ENCODE results near the gene SSU72.
"Not testable (repeated sequence)": the region's sequence is repeated elsewhere in the genome, so short reads cannot be mapped to it uniquely, and the experiment has no call there.

The SSU72 gene

DNA sequence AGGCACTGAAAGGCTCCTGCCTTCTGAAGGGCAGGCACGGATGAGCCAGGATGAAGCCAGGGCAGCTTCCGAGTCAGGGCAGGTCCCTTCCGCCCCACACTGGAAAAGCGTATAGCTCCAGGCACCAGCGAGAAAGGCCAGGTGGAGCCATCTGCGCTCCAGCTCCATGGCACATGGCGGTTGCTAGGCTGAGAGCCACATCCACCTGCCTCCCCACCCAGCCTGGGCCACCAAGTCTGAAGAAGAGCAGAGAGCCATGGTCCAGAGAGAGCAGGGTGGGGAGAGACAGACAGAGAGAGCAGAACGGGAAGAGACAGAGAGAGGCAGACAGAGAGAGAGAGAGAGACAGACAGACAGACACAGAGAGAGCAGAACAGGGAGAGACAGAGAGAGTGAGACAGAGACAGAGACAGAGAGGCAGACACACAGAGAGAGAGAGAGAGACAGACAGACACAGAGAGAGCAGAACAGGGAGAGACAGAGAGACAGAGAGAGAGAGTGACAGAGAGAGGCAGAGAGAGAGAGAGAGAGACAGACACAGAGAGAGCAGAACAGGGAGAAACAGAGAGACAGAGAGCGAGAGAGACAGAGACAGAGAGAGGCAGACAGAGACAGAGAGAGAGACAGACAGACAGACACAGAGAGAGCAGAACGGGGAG, 20.1 kb upstream of the SSU72 start:
- DNase-seq = no peak

DNA sequence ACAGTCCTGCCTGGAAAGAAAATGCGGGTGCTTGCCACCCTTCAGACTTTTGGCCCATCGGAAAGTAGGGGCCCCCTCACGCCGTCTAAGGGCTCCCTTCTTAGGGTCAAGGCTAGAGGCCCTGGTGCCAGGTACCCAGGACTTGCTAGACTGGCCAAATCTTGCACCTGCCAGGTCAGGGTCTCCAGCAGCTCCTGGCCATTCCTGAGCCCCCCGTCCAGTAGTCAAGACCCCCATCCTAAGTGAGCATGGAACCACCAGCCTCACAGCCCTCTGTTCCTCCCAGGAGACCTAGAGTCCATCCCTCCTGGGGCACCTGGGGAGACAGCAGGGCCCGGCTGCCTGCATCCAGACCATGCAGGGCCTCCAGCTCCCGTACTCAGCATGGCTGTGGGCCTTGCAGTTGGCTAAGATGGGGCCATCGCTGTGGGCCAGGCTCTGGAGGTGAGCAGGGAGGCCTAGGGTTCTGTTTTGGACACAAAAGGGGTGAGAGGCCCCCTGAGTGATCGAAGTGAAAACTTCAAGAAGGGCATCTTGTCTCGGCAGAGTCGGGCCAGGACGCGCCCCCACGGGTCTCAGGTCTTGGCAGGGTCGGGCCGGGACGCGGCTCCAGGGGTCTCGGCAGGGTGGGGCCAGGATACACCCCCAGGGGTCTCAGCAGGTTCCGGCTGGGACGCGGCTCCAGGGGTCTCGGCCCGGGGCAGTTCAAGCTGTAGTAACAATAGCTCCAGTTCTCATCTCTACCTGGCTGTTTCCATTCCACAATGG, 19.4 kb upstream of the SSU72 start:
- DNase-seq = no peak

DNA sequence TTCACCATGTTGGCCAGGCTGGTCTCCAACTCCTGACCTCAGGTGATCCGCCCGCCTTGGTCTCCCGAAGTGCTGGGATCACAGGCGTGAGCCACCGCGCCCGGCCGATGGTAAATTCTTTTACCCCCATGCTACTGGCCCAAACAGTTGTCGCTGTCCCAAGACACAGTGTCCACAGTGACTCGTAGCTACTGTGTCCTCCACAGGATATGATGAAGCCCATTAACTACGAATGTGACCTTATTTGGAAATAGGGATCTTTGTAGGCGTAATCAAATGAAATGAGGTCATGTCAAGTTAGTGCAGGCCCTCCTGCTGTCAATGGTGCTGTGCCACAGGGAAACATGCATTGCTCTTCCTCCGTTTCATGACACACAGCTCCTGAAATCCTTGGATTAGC, 16.8 kb upstream of the SSU72 start:
- DNase-seq = no peak

DNA sequence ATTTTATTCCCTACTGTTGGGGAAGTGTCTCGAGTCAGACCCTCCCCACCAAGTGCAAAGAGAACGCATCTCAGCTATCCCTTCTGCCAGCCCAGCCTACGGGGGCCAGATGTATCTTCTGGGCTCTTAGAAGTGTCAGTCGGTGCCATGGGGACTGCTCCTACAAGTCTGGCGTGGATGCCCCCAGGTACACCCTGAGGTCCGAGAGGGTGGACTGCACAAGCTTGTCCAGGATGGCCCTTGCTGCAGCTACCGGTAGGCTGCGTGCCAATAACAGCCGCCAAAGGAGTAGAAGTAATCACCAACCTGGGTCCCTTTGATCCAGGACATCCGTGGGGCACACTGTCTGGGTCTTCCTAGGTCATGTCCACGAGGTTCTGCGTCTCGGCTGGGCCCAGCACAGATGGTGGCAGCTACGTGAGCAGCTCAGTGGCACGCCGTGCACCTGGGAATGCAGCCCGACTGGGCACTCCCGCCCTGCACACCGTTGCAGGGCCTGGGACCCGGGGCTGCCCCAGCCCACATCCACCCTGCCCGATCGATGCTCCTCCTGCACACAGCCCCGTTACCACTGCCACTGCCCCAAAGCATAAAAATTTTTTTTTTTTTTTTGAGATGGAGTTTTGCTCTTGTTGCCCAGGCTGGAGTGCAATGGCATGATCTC, 8.8 kb upstream of the SSU72 start:
- no peak for DNase-seq

DNA sequence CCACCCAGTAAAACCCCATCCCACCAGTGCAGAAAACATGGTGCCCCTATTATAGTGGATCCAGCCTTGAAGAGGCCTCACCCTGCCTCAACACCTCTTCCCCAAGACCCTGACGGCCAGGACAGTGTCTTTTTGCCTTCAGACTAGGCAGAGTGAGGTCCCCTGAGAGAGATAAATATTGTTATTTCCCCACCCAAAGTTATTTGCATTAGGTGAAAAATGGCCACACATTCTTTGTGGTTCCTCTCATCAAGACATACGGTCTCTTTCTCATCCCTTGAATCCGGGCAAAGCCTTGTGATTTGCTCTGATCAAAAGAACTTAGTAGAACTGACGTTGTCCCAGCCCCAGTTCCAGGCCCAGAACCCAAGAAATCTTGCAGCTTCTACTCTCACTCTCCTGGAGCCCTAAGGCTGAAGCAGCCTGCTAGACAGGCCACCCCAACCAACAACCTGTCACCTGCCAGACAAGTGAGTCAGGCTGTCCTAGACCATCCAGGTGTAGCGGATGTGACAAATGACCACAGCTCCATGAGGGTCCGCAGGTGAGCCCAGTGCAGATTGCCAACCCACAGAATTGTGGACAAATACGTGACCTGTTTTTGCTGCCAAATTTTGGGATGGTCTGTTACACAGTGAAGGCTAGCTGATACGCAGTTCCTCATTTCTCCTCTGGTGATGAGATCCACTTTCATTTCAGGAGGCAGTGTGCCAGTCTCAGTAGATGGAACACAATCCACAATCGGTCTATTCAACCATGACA, 8.1 kb upstream of the SSU72 start:
- no peak for DNase-seq

DNA sequence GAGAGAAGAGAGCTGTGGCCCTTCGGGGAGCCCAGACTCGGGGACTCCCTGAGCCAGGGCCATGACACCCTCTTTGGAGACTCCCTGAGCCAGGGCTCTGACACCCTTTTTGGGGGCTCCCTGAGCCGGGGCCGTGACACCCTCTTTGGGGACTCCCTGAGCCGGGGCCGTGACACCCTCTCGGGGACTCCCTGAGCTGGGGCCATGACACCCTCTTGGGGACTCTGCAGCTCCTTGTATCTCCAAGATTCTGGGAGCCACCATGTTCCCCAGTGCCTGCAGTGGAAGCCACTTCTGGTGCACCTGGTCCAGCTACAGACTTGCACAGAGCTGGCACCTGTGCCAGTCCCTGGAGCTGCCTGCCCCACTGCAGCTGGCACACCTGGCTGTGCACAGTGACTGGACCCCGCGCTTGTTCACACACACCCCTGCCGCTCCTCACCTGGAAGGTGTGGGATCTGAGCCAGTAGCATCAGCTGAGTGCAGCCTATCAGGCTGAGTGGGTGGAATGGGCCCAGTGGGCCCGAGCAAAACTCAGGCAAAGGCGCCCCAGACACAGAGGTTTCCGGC, 3.8 kb upstream of the SSU72 start:
- DNase-seq = no peak

DNA sequence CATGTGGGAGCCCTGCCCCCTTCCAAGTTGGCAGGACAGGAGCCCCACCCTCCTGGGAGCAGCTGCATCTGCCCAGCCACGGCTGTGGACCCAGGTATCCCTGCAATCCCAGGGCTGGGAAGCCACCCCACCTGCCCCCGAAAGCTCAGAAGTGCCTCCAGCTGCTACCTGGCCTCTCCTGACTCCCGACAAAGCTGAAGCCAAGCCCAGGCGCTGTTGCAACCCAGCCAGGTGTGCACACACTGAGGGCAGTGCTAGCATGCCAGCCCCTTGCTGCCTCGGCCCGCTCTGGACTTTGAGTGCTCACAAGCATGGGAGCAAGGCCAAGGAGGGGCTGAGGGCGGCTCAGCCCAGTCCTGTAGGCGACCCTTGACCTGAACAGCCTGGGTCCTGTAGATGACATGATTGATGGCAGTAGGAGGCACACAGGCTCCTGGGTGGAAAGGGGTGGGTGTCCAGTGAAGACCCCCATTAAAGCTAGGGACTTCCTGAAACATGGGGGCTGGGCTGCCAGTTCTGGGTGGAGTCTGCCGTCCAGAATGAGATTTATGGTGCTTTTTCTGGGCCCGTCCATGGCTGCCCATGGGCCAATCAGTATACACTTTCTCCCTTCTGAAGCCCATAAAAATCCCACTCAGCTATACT, 2.8 kb upstream of the SSU72 start:
- no peak for DNase-seq

DNA sequence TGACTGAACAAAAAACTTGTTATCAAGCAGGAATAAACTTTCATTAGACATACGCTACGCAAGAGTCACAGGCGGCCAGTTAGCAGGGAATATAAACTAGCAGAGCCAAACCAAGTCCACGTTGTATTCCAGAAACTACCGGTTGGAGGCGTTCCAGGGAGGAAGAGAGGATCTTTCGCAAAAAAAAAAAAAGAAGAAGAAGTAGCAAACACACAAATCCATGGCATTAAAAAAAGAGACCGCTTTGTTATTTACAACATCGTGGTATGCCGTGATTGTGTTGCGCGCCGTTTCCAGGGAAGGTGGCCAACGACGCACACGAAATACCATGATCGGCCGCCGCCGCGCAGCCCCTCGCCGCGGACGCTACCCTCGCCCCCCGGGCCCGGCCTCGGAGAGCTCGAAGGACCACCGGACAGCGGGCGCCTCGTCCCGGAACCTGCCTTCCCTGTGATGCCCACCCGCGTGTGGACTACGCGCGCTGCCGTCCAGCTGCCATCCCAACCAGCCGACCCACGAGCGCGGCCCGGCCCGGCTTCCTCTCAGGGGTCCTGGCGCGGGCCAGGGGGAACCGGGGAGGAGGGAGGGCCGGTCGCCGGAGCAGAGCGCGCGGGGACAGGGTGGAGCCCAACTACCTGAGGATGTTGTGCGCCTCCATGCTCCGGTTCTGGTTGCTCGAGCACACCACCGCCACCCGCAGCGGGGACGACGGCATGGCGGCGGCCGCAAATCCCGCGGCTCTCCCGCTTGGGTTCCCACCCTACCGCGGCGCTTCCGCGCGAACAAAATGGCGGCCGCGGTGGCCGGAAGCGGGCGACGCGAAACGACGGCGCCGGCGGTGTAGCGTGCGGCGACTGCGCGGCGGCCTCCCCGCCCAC, 581 bp downstream of the SSU72 start:
- DNase-seq = peak in 3 of 4 experiments; percentile 56 to 74 (median 70)

DNA sequence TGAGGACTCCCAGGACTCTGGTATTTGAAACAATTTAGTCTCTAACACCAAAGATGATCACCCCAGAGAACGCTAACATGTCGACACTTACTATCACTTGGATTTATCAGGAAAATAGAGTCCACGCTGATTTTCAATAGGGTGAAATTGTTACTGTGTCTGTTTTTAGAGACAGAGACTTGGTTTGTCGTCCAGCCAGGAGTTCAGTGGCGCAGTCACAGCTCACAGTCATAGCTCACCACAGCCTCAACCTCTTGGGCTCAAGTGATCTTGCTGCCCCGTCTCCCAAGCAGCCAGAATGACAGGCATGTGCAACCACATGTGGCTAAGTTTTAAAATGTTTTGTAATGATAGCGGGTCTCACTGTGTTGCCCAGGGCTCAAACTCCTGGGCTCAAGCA, 5.3 kb downstream of the SSU72 start:
- no peak for DNase-seq

DNA sequence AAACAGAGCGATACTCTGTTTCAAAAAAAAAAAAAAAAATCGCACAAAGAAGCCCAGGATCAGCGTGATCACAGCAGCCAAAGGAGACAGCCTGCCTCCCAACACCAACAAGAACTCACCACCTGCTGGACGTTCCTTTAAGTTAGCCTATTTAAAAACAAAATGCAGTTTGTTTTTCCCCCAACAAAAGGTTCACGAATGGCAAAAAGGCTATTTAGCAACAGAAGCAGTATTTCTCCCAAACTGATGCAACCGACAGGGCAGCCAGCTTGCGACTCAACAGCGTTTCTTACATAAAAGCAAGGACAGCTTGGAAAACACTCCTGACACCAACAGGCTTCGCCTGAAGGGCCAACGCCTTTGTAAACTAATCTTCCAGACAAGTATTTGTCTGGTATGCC, 6.8 kb downstream of the SSU72 start:
- no peak for DNase-seq

DNA sequence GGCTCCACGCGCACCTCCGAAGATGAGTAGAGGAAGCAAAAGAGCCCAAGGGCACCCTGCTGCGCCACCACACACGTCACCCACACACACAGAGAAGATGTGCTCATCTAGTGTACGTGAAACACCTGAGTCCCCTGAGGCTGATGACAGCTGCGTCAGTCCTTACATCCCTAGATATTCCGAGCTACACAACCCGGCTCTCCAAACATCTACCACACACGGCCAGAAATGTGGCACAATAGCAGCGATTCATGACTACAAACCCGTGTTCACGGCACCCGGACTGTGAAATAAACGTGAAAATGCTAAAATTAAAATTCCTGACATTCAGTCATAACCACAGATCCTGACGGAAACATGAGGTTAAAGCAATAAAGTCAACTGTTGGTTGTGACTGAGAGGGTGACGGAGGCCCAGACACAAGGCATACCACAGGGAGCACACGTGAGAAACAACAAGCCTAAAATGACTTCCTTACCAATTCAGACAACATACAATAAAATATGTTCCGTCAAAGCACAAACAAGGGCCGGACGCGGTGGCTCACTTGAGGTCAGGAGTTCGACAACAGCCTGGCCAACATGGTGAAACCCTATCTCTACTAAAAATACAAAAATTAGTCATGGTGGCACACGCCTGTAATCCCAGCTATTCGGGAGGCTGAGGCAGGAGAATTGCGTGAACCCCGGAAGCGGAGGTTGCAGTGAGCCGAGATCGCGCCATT, 7.3 kb downstream of the SSU72 start:
- no peak for DNase-seq

DNA sequence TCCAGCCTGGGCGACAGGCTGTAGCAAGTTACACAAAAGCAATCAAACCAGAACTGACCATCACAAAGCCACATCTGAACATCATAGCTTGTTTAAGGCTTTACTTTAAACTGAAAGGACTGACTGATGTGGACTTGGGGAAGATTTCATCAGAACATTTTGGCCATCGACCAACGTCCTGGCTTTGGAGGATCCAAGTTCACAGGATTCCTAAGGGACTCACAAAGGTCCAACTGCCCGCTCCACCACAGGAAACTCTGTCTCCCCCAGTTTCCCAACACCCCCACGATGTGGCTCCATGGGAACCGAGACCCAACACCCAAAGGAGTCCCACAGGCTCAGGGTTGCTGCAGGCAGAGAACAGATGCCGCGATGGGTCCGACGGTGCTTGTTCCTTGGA, 9.3 kb downstream of the SSU72 start:
- no peak for DNase-seq

DNA sequence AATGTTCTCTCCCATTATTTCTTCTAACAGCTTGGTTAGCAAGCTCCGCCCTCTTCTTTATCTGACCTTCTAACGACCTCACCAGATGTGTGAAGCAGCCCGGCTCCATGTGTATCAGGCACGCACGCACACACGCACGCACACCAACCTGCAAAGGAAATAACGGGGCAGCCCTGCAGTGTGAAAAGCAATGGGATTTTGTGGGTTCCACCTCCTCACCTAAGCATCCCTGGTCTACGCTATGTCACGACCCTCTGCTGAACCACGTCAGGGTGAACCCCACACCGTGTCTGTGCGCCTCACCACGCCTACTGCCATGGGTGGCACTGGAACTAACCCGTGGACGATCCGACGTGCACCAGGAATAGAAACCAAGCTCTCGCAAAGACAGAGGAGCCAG, 10.4 kb downstream of the SSU72 start:
- no peak for DNase-seq

DNA sequence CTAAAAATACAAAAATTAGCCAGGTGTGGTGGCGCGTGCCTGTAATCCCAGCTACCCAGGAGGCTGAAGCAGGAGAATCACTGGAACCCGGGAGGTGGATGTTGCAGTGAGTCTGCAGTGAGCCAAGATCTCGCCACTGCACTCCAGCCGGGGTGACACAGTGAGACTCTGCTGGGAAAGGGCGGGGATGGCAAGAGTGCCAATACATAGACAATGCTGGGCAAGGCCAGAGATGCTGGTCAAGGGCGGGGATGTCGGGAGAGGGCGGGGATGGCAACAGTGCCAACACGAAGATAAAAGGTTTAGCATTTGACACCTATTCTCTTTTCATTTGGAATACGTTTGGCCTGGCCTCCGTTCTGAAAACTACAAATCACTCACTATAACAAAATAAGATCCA, 11.0 kb downstream of the SSU72 start:
- no peak for DNase-seq

DNA sequence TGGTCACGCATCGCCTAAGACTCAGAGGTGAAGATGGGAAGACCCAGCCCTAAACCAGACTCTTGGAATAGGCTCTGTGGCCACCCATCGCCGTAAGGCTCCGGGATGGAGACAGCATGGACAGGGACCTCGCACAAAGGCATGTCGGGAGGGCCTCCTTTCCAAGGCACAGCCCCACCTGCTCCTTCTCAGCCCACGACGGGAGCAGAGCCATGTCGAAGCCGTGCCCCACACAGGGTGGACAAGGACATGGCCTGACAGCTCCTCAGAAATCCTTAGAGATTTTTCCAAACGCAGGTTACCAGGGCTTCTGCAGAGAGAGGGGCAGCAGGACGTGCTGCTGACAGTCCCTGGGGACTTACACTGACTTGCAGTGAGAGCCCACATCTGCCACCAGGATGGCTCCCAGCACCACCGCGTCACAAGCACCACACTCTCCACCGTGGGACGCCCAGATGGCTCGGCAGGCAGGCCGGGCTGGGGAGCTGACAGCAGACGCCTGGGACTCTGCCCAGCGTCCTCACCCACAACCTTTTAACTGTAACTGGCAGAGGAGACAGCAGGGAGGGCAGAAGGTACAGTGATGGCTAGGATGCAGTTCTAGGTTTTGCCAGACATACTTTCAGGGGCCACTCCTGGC, 12.0 kb downstream of the SSU72 start:
- DNase-seq = no peak

DNA sequence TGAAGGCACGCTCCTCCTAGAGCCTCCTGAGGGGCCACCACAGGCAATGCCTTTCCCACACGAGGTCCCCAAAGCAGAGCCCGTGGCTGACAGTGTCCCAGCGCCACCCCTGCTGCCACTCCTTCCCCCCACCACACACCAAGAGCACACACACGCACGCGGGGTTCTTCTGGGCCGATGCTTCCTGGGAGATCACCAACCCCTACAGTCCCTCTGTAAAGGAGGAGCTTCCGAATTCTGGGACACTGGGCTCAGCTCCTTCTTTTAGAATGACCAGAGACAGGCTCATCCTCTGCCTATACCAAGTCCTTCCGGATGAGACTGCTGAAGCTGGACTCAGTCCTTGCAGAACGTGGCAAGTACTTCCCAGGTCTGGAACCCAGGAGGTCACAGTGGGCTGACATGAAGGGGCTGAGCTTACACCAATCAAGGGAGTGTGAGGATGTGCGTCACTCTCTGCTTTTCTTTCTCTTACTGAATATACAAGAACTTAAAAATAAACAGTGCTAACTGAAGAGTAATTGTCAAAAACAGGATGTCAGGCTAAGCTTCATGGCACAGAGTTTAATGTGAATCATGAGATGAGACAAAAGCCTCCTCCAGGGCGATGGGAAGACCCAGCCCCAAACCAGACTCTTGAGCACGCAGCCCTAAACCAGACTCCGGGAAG, 12.7 kb downstream of the SSU72 start:
- DNase-seq = no peak

DNA sequence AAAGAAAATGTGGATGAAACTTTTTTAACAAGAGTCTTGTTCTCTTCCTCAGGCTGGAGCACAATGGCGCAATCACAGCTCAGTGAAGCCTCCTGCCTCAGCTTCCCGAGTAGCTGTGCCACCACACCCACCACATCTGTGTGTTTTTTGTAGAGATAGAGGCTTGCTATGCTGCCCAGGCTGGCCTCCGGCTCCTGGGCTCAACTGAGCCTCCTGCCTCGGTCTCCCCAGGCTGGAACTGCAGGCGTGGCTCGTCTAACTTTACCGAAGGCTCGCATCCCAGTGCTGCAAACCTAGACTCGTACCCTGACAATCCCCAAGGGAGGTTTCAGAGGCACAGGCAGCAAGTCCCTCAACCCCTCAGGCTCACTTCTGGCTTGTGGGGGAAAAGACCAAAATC, 14.5 kb downstream of the SSU72 start:
- DNase-seq = no peak

DNA sequence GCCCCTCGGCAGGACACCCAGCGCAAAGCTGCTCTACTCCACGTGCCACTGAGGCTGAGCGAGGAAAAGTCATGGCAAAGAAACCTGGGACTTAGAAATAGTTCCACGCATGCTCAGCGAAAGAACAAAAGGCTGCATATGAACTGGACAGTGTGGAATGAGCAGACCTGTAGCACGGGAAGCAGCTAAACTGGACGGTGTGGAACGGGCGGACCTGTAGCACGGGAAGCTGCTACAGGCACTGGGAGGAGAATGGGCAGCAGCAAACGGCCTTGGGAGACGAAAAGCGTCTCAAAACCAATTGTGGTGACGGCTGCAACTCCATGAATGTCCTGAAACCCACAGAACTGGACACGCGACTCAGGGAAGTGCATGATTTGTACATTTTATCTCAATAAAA, 15.6 kb downstream of the SSU72 start:
- no peak for DNase-seq

DNA sequence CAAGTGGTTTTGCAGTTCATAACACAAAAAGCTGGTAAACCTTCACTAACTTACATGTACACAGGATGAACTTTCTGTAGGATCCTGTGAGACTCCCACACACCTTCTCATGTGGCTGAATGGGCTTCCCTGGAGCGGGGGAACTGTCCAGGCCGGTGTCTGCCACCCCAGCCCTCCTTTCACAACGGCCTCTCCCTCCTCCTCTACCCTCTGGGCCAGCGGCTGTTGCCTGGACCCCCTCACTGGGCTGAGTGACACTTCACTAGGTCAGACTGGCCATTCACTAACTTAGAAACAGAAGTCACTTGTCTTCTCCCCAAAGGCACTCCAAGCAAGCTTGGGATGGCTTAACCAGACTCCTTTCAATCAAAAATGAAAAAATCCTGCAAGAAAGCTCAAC, 16.1 kb downstream of the SSU72 start:
- DNase-seq = no peak

DNA sequence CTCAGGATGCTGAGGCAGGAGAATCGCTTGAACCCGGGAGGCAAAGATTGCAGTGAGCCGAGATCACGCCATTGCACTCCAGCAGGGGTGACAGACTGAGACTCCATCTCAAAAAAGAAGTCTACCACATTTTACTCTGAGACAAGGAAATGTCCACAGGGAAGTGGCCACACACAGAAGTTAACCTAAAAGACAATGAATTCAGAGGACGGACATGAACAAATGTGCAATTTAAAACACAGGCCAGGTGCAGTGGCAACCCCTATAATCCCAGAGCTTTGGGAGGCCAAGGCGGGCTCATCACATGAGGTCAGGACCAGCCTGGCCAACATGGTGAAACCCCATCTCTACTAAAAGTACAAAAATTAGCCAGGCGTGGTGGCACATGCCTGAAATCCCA, 17.0 kb downstream of the SSU72 start:
- not testable (repeated sequence) for DNase-seq

Measured in activated CD4-positive, CD25-positive, alpha-beta regulatory T cell (primary cell).